Liver (tissue), 9 donors: ENCODE measurements around the gene HDLBP. TPM values are rescaled to one million over a fixed set of nuclear protein-coding genes. Genes with fewer than 3 reads are reported as not detected.

Experiments
- DNase-seq: peaks from one replicate; pipeline ENCODE4 v3.0.0-alpha.2; 2017; ENCODE audit warnings: low spot score
- H3K27ac ChIP-seq, 2 donors: one replicate each; pipeline ENCODE4 v1.7.0; 2013; ENCODE audit warnings: inconsistent platforms in 2 of 2, low read length in 2 of 2, control low read depth in 1 of 2, low read depth in 1 of 2, mild to moderate bottlenecking in 1 of 2
- H3K27me3 ChIP-seq, 4 donors: one replicate each; pipeline versions ENCODE4 v1.6.1 to v1.7.0; 2013; ENCODE audit warnings: low read length in 3 of 4, inconsistent platforms in 1 of 4, mild to moderate bottlenecking in 1 of 4, moderate library complexity in 1 of 4; ENCODE audit not compliant: control insufficient read depth in 4 of 4, insufficient read depth in 4 of 4
- H3K36me3 ChIP-seq, 4 donors: one replicate each; pipeline versions ENCODE4 v1.6.1 to v1.7.0; 2013; ENCODE audit warnings: low read length in 3 of 4, mild to moderate bottlenecking in 3 of 4, low read depth in 1 of 4, moderate library complexity in 1 of 4; ENCODE audit not compliant: control insufficient read depth in 4 of 4, insufficient read depth in 3 of 4
- H3K4me1 ChIP-seq, 4 donors: one replicate each; pipeline versions ENCODE4 v1.6.1 to v1.7.0; 2013; ENCODE audit warnings: low read length in 3 of 4, mild to moderate bottlenecking in 3 of 4, moderate library complexity in 1 of 4; ENCODE audit not compliant: control insufficient read depth in 4 of 4, insufficient read depth in 4 of 4
- H3K4me3 ChIP-seq, 3 donors: one replicate each; pipeline versions ENCODE4 v1.6.1 to v1.7.0; 2013; ENCODE audit warnings: low read length in 3 of 3, control low read depth in 1 of 3, low read depth in 1 of 3, mild to moderate bottlenecking in 1 of 3
- H3K9ac ChIP-seq, 2 donors: one replicate each; pipeline ENCODE4 v1.7.0; 2013; ENCODE audit warnings: low read length in 2 of 2, mild to moderate bottlenecking in 2 of 2, moderate library complexity in 2 of 2, control low read depth in 1 of 2, low read depth in 1 of 2
- H3K9me3 ChIP-seq, 4 donors: one replicate each; pipeline versions ENCODE4 v1.6.1 to v1.7.0; 2013; ENCODE audit warnings: low read length in 3 of 4; ENCODE audit not compliant: control insufficient read depth in 4 of 4
- ATF3 ChIP-seq: IDR thresholded peaks from 2 replicates; pipeline ENCODE4 v1.6.1; 2016; ENCODE audit warnings: antibody characterized with exemption
- CTCF ChIP-seq: fragments of 150-350 bp; IDR thresholded peaks from 2 replicates; pipeline ENCODE4 v1.5.1; 2017; ENCODE audit warnings: improper control_type of control experiment, low read depth, low read length; ENCODE audit not compliant: missing input control
- EGR1 ChIP-seq, 2 donors: IDR thresholded peaks; 2 replicates each; pipeline ENCODE4 v1.6.1; 2016 to 2018; ENCODE audit warnings: antibody characterized with exemption in 2 of 2, low read depth in 2 of 2
- FOXA1 ChIP-seq: IDR thresholded peaks from 2 replicates; pipeline ENCODE4 v1.6.1; 2016; ENCODE audit warnings: antibody characterized with exemption
- FOXA2 ChIP-seq: IDR thresholded peaks from 2 replicates; pipeline ENCODE4 v1.6.1; 2016; ENCODE audit warnings: antibody characterized with exemption
- HNF4A ChIP-seq, 2 donors: conservative IDR thresholded peaks; 2 replicates each; pipeline ENCODE4 v1.6.1; 2016; ENCODE audit warnings: antibody characterized with exemption in 2 of 2, mild to moderate bottlenecking in 2 of 2
- HNF4G ChIP-seq: IDR thresholded peaks from 2 replicates; pipeline ENCODE4 v1.6.1; 2016; ENCODE audit warnings: antibody characterized with exemption
- MAX ChIP-seq: IDR thresholded peaks from 2 replicates; pipeline ENCODE4 v1.6.1; 2016; ENCODE audit warnings: antibody characterized with exemption
- RAD21 ChIP-seq, 2 donors: IDR thresholded peaks; 2 replicates each; pipeline ENCODE4 v1.6.1; 2016; ENCODE audit warnings: antibody characterized with exemption in 2 of 2, mild to moderate bottlenecking in 2 of 2
- REST ChIP-seq: IDR thresholded peaks from 2 replicates; pipeline ENCODE4 v1.6.1; 2016; ENCODE audit warnings: antibody characterized with exemption, mild to moderate bottlenecking
- RXRA ChIP-seq, 2 donors: IDR thresholded peaks; 2 replicates each; pipeline ENCODE4 v1.6.1; 2017 to 2018; ENCODE audit warnings: antibody characterized with exemption in 2 of 2, mild to moderate bottlenecking in 1 of 2
- SP1 ChIP-seq: IDR thresholded peaks from 2 replicates; pipeline ENCODE4 v1.6.1; 2018; ENCODE audit warnings: antibody characterized with exemption, mild to moderate bottlenecking
- TAF1 ChIP-seq: conservative IDR thresholded peaks from 2 replicates; pipeline ENCODE4 v1.6.1; 2016; ENCODE audit warnings: antibody characterized with exemption, mild to moderate bottlenecking
- YY1 ChIP-seq: IDR thresholded peaks from 2 replicates; pipeline ENCODE4 v1.6.1; 2016; ENCODE audit warnings: antibody characterized with exemption, mild to moderate bottlenecking
- ZBTB33 ChIP-seq: IDR thresholded peaks from 2 replicates; pipeline ENCODE4 v1.6.1; 2016; ENCODE audit warnings: antibody characterized with exemption
- WGBS: extraction: QIAGEN DNeasy Blood & Tissue Kit; methylation state at CpG from one replicate; pipeline ENCODE4 v1.1.7; 2013; 5-methylcytosine and 5-hydroxymethylcytosine counted together
- polyA plus RNA-seq, 2 donors: library from polyadenylated mRNA; stranded (reverse) in 1 of 2; unstranded in 1 of 2; fragments of 200-250 nt in 1 of 2; fragments of >200 nt in 1 of 2; fragmentation: Nextera tagmentation in 1 of 2; extraction: Ambion mirVana in 1 of 2; gene quantifications; one replicate each; pipeline versions ENCODE4 v1.2.1 to v1.2.3, GENCODE V29; 2013 to 2015
- total RNA-seq, 2 donors: library from RNA; depleted of rRNA; stranded (reverse); fragments of >200 nt; gene quantifications; one replicate each; pipeline ENCODE4 v1.2.3, GENCODE V29; 2014
- donor health status: healthy.
- donor health status: healthy.
- donor health status: healthy.
- donor health status: healthy.
- donor health status: healthy.

HDLBP gene
- total and polyA plus RNA-seq, 4 donors = 219 to 580 (median 258) TPM

- no peak overlapping the region for H3K9ac ChIP-seq
Observed at GRCh38 chr2:241339839-241340630, 24.6 kb upstream of the HDLBP start.

GRCh38 chr2:241334813-241335212, 19.3 kb upstream of the HDLBP start:
- DNase-seq = no peak
- peaks cover 0 to 8% (median 2%) of the 10 kb centered on the region in 4 donors for H3K4me1 ChIP-seq
- no peaks in the 10 kb centered on the region for H3K27me3 ChIP-seq
- H3K36me3 ChIP-seq = peaks cover 6 to 57% (median 31%) of the 10 kb centered on the region in 4 donors
- H3K27ac ChIP-seq = no peak overlapping the region
- WGBS = 66% methylated on average over 2 of the region's 2 CpGs
- H3K9me3 ChIP-seq = no peaks in the 10 kb centered on the region
- H3K4me3 ChIP-seq = no peak overlapping the region
- H3K9ac ChIP-seq = no peak overlapping the region
- TF ChIP-seq EGR1 (IDR thresholded peaks at IDR 0.05; ENCODE audit: low read depth in 2 of 2) (no peak), RAD21 (IDR thresholded peaks at IDR 0.05) (no peak), TAF1 (no peak), SP1 (no peak), HNF4G (no peak), ZBTB33 (no peak), YY1 (no peak), RXRA (IDR thresholded peaks at IDR 0.05) (no peak), CTCF (no peak), REST (no peak), HNF4A (conservative IDR thresholded peaks at IDR 0.05) (no peak), FOXA2 (no peak), FOXA1 (no peak), ATF3 (no peak), MAX (no peak)

More at GRCh38 chr2:241339839-241340630, 24.6 kb upstream of the HDLBP start:
- no peaks in the 10 kb centered on the region for H3K9me3 ChIP-seq
- DNase-seq = no peak
- H3K27me3 ChIP-seq = no peaks in the 10 kb centered on the region
- peaks cover 16 to 73% (median 54%) of the 10 kb centered on the region in 4 donors for H3K36me3 ChIP-seq
- no peak overlapping the region for H3K4me3 ChIP-seq
- H3K27ac ChIP-seq = no peak overlapping the region
- H3K4me1 ChIP-seq = peaks cover 0 to 12% (median 2%) of the 10 kb centered on the region in 4 donors
- TF ChIP-seq REST = no peak
- peak in 1 of 2 donors; percentile 14 for TF ChIP-seq HNF4A (conservative IDR thresholded peaks at IDR 0.05)
- 44% methylated on average over 8 of the region's 8 CpGs for WGBS
